Measurements from ENCODE around the gene RGS4. TPM values are rescaled to one million over a fixed set of nuclear protein-coding genes. Genes with fewer than 3 reads are reported as not detected.

RGS4 gene
- total RNA-seq = not detected
- not detected for polyA plus RNA-seq

GRCh38 chr1:163069142-163069541 is at the start of gene RGS4:
RGS4 (plus strand) TSS chr1:163069361; CDS start chr1:163069485, 124 bp downstream.
- Mint-ChIP-seq H3K4me1 (no peaks in the 10 kb centered on the region), H3K27me3 (peaks cover 26% of the 10 kb centered on the region), H3K27ac (peak within 1 kb of the TSS in 1 of 3 donors; percentile 15), H3K4me3 (no peak within 1 kb of the TSS), H3K9me3 (peaks cover 0 to 1% (median 0%) of the 10 kb centered on the region in 7 donors), H3K36me3 (no peaks in the 10 kb centered on the region)
- Histone ChIP-seq H3K27me3 (ENCODE audit: control insufficient read depth, insufficient read depth, low read length) (peaks cover 16% of the 10 kb centered on the region), H3K9me3 (ENCODE audit: control insufficient read depth in 2 of 2, low read length in 2 of 2) (no peaks in the 10 kb centered on the region), H3K27ac (ENCODE audit: insufficient read depth, low read length, poor library complexity, severe bottlenecking) (no peak within 1 kb of the TSS), H3K36me3 (ENCODE audit: control insufficient read depth, insufficient read depth, low read length) (no peaks in the 10 kb centered on the region), H3K4me3 (ENCODE audit: low read depth, low read length) (no peak within 1 kb of the TSS), H3K4me1 (ENCODE audit: control insufficient read depth, insufficient read depth, low read length, poor library complexity, severe bottlenecking) (no peaks in the 10 kb centered on the region)
- DNase-seq (no peak), ATAC-seq (ENCODE audit: low read depth in 2 of 2) (no peak)

GRCh38 chr1:163022129-163022528 is 47.0 kb upstream of the RGS4 start:
- H3K27me3 ChIP-seq (ENCODE audit: control insufficient read depth, insufficient read depth, low read length) = no peaks in the 10 kb centered on the region
- no peak for ATAC-seq (ENCODE audit: low read depth in 2 of 2)
- no peak overlapping the region for H3K4me3 ChIP-seq (ENCODE audit: low read depth, low read length)
- Mint-ChIP-seq H3K36me3 (no peaks in the 10 kb centered on the region), H3K27ac (no peak overlapping the region), H3K4me3 (no peak overlapping the region), H3K9me3 (peaks cover 0 to 23% (median 11%) of the 10 kb centered on the region in 7 donors), H3K27me3 (peaks cover 6% of the 10 kb centered on the region), H3K4me1 (no peaks in the 10 kb centered on the region)
- H3K4me1 ChIP-seq (ENCODE audit: control insufficient read depth, insufficient read depth, low read length, poor library complexity, severe bottlenecking) = no peaks in the 10 kb centered on the region
- H3K36me3 ChIP-seq (ENCODE audit: control insufficient read depth, insufficient read depth, low read length) = no peaks in the 10 kb centered on the region
- H3K27ac ChIP-seq (ENCODE audit: insufficient read depth, low read length, poor library complexity, severe bottlenecking) = no peak overlapping the region
- no peak for DNase-seq
- peaks cover 8 to 13% of the 10 kb centered on the region in 2 experiments for H3K9me3 ChIP-seq (ENCODE audit: control insufficient read depth in 2 of 2, low read length in 2 of 2)

GRCh38 chr1:163027610-163028009 is 41.6 kb upstream of the RGS4 start:
- Mint-ChIP-seq H3K9me3 (peaks cover 0 to 11% (median 3%) of the 10 kb centered on the region in 7 donors), H3K4me1 (no peaks in the 10 kb centered on the region), H3K27ac (no peak overlapping the region), H3K4me3 (no peak overlapping the region), H3K27me3 (peaks cover 6% of the 10 kb centered on the region), H3K36me3 (no peaks in the 10 kb centered on the region)
- no peaks in the 10 kb centered on the region for H3K36me3 ChIP-seq (ENCODE audit: control insufficient read depth, insufficient read depth, low read length)
- DNase-seq = no peak
- no peak overlapping the region for H3K4me3 ChIP-seq (ENCODE audit: low read depth, low read length)
- H3K27ac ChIP-seq (ENCODE audit: insufficient read depth, low read length, poor library complexity, severe bottlenecking) = no peak overlapping the region
- H3K9me3 ChIP-seq (ENCODE audit: control insufficient read depth in 2 of 2, low read length in 2 of 2) = peaks cover 5 to 7% of the 10 kb centered on the region in 2 experiments
- no peaks in the 10 kb centered on the region for H3K27me3 ChIP-seq (ENCODE audit: control insufficient read depth, insufficient read depth, low read length)
- H3K4me1 ChIP-seq (ENCODE audit: control insufficient read depth, insufficient read depth, low read length, poor library complexity, severe bottlenecking) = no peaks in the 10 kb centered on the region
- no peak for ATAC-seq (ENCODE audit: low read depth in 2 of 2)

- Mint-ChIP-seq H3K27me3 (peaks cover under 1% of the 10 kb centered on the region), H3K4me1 (no peaks in the 10 kb centered on the region), H3K9me3 (peaks cover 0 to 2% (median 0%) of the 10 kb centered on the region in 7 donors), H3K36me3 (no peaks in the 10 kb centered on the region), H3K4me3 (no peak overlapping the region), H3K27ac (no peak overlapping the region)
- H3K27ac ChIP-seq (ENCODE audit: insufficient read depth, low read length, poor library complexity, severe bottlenecking) = no peak overlapping the region
- ATAC-seq (ENCODE audit: low read depth in 2 of 2) (no peak), DNase-seq (no peak)
- no peaks in the 10 kb centered on the region for H3K36me3 ChIP-seq (ENCODE audit: control insufficient read depth, insufficient read depth, low read length)
- no peaks in the 10 kb centered on the region for H3K4me1 ChIP-seq (ENCODE audit: control insufficient read depth, insufficient read depth, low read length, poor library complexity, severe bottlenecking)
- H3K27me3 ChIP-seq (ENCODE audit: control insufficient read depth, insufficient read depth, low read length) = no peaks in the 10 kb centered on the region
- H3K4me3 ChIP-seq (ENCODE audit: low read depth, low read length) = no peak overlapping the region
- H3K9me3 ChIP-seq (ENCODE audit: control insufficient read depth in 2 of 2, low read length in 2 of 2) = no peaks in the 10 kb centered on the region
These were observed 39.3 kb upstream of the RGS4 start for GRCh38 chr1:163029901-163030300.

GRCh38 chr1:163035446-163036249 is 33.5 kb upstream of the RGS4 start:
- no peaks in the 10 kb centered on the region for H3K36me3 ChIP-seq (ENCODE audit: control insufficient read depth, insufficient read depth, low read length)
- no peak overlapping the region for H3K4me3 Mint-ChIP-seq

GRCh38 chr1:163036671-163037070 is 32.5 kb upstream of the RGS4 start:
- H3K4me1 ChIP-seq (ENCODE audit: control insufficient read depth, insufficient read depth, low read length, poor library complexity, severe bottlenecking) = no peaks in the 10 kb centered on the region
- H3K27ac ChIP-seq (ENCODE audit: insufficient read depth, low read length, poor library complexity, severe bottlenecking) = no peak overlapping the region
- H3K27me3 Mint-ChIP-seq = peaks cover 5% of the 10 kb centered on the region
- no peak overlapping the region for H3K4me3 ChIP-seq (ENCODE audit: low read depth, low read length)
- no peaks in the 10 kb centered on the region for H3K9me3 ChIP-seq (ENCODE audit: control insufficient read depth in 2 of 2, low read length in 2 of 2)
- H3K27me3 ChIP-seq (ENCODE audit: control insufficient read depth, insufficient read depth, low read length) = no peaks in the 10 kb centered on the region
- no peaks in the 10 kb centered on the region for H3K36me3 ChIP-seq (ENCODE audit: control insufficient read depth, insufficient read depth, low read length)
- H3K4me1 Mint-ChIP-seq = no peaks in the 10 kb centered on the region
- H3K36me3 Mint-ChIP-seq = no peaks in the 10 kb centered on the region
- no peak overlapping the region for H3K4me3 Mint-ChIP-seq
- peaks cover 0 to 3% (median 0%) of the 10 kb centered on the region in 7 donors for H3K9me3 Mint-ChIP-seq
- no peak overlapping the region for H3K27ac Mint-ChIP-seq
- no peak for ATAC-seq (ENCODE audit: low read depth in 2 of 2)
- DNase-seq = no peak

More at GRCh38 chr1:163035446-163036249, 33.5 kb upstream of the RGS4 start:
- Histone ChIP-seq H3K4me3 (ENCODE audit: low read depth, low read length) (no peak overlapping the region), H3K27me3 (ENCODE audit: control insufficient read depth, insufficient read depth, low read length) (no peaks in the 10 kb centered on the region), H3K27ac (ENCODE audit: insufficient read depth, low read length, poor library complexity, severe bottlenecking) (no peak overlapping the region), H3K9me3 (ENCODE audit: control insufficient read depth in 2 of 2, low read length in 2 of 2) (no peaks in the 10 kb centered on the region), H3K4me1 (ENCODE audit: control insufficient read depth, insufficient read depth, low read length, poor library complexity, severe bottlenecking) (no peaks in the 10 kb centered on the region)
- H3K9me3 Mint-ChIP-seq = peaks cover 0 to 3% (median 0%) of the 10 kb centered on the region in 7 donors
- no peak for ATAC-seq (ENCODE audit: low read depth in 2 of 2)
- H3K4me1 Mint-ChIP-seq = no peaks in the 10 kb centered on the region
- no peak for DNase-seq
- no peaks in the 10 kb centered on the region for H3K27me3 Mint-ChIP-seq
- H3K27ac Mint-ChIP-seq = no peak overlapping the region
- no peaks in the 10 kb centered on the region for H3K36me3 Mint-ChIP-seq

- no peaks in the 10 kb centered on the region for H3K9me3 ChIP-seq (ENCODE audit: control insufficient read depth in 2 of 2, low read length in 2 of 2)
- H3K27ac Mint-ChIP-seq = no peak overlapping the region
- no peaks in the 10 kb centered on the region for H3K36me3 Mint-ChIP-seq
- peaks cover 0 to 3% (median 0%) of the 10 kb centered on the region in 7 donors for H3K9me3 Mint-ChIP-seq
- H3K36me3 ChIP-seq (ENCODE audit: control insufficient read depth, insufficient read depth, low read length) = no peaks in the 10 kb centered on the region
- H3K27me3 ChIP-seq (ENCODE audit: control insufficient read depth, insufficient read depth, low read length) = no peaks in the 10 kb centered on the region
- H3K4me3 Mint-ChIP-seq = no peak overlapping the region
- no peaks in the 10 kb centered on the region for H3K4me1 ChIP-seq (ENCODE audit: control insufficient read depth, insufficient read depth, low read length, poor library complexity, severe bottlenecking)
- no peaks in the 10 kb centered on the region for H3K4me1 Mint-ChIP-seq
- H3K4me3 ChIP-seq (ENCODE audit: low read depth, low read length) = no peak overlapping the region
- peaks cover 5% of the 10 kb centered on the region for H3K27me3 Mint-ChIP-seq
- H3K27ac ChIP-seq (ENCODE audit: insufficient read depth, low read length, poor library complexity, severe bottlenecking) = no peak overlapping the region
- no peak for ATAC-seq (ENCODE audit: low read depth in 2 of 2)
- DNase-seq = no peak
These were observed 30.0 kb upstream of the RGS4 start for GRCh38 chr1:163038928-163039706.

All from CD4-positive, CD25-positive, alpha-beta regulatory T cell (primary cell).